AML-193 (cell line): Measurements from ENCODE around the gene STMND1.
"Not testable (repeated sequence)": the region's sequence is repeated elsewhere in the genome, so short reads cannot be mapped to it uniquely, and the experiment has no call there.

Experiments used
- DNase-seq, 2 experiments: peaks; one replicate each; lab custom pipeline; 2025; lab: John Stamatoyannopoulos, UW

Gene STMND1

GRCh38 chr6:17101422-17102257 is at the start of gene STMND1:
Gene STMND1 (plus strand): TSS chr6:17102050. CDS start chr6:17102258, 208 bp downstream.
- DNase-seq = no peak

GRCh38 chr6:17054647-17055046 is 47.2 kb upstream of the STMND1 start:
- DNase-seq = no peak

GRCh38 chr6:17057322-17057721 is 44.5 kb upstream of the STMND1 start:
- DNase-seq = no peak

- DNase-seq = no peak
Measured at GRCh38 chr6:17058550-17058949, 43.3 kb upstream of the STMND1 start.

GRCh38 chr6:17059022-17059421 is 42.8 kb upstream of the STMND1 start:
- DNase-seq = no peak

GRCh38 chr6:17059850-17060249 is 42.0 kb upstream of the STMND1 start:
- no peak for DNase-seq

- DNase-seq = no peak
Measured at GRCh38 chr6:17061097-17061496, 40.8 kb upstream of the STMND1 start.

GRCh38 chr6:17062871-17063440 is 38.9 kb upstream of the STMND1 start:
- no peak for DNase-seq

- no peak for DNase-seq
Measured at GRCh38 chr6:17064975-17065374, 36.9 kb upstream of the STMND1 start.

GRCh38 chr6:17066610-17067009 is 35.2 kb upstream of the STMND1 start:
- no peak for DNase-seq

GRCh38 chr6:17068972-17069371 is 32.9 kb upstream of the STMND1 start:
- DNase-seq = not testable (repeated sequence)

GRCh38 chr6:17070400-17070799 is 31.4 kb upstream of the STMND1 start:
- not testable (repeated sequence) for DNase-seq

- DNase-seq = not testable (repeated sequence)
Measured at GRCh38 chr6:17073596-17073995, 28.3 kb upstream of the STMND1 start.

- DNase-seq = no peak
Measured at GRCh38 chr6:17081273-17081672, 20.6 kb upstream of the STMND1 start.

- no peak for DNase-seq
Measured at GRCh38 chr6:17081860-17082508, 19.9 kb upstream of the STMND1 start.

GRCh38 chr6:17083397-17083796 is 18.5 kb upstream of the STMND1 start:
- no peak for DNase-seq

GRCh38 chr6:17086469-17086868 is 15.4 kb upstream of the STMND1 start:
- DNase-seq = peak; percentile 30 to 40

GRCh38 chr6:17088091-17088611 is 13.7 kb upstream of the STMND1 start:
- DNase-seq = no peak

GRCh38 chr6:17091122-17091521 is 10.7 kb upstream of the STMND1 start:
- DNase-seq = no peak

- DNase-seq = no peak
Measured at GRCh38 chr6:17093686-17094085, 8.2 kb upstream of the STMND1 start.

GRCh38 chr6:17096096-17096495 is 5.8 kb upstream of the STMND1 start:
- DNase-seq = no peak

GRCh38 chr6:17096652-17097051 is 5.2 kb upstream of the STMND1 start:
- DNase-seq = no peak

GRCh38 chr6:17097982-17098381 is 3.9 kb upstream of the STMND1 start:
- DNase-seq = no peak
